Stimulated activated CD8-positive, alpha-beta memory T cell treated with anti-CD3 and anti-CD28 coated beads, Interleukin-12 subunit alpha, Interleukin-12 subunit beta, amount 100 ng/mL, for 24 hours (primary cell): Measurements from ENCODE around the gene ATP2A3.

Experiments used
- DNase-seq: peaks from one replicate; pipeline ENCODE4 v3.0.0-alpha.2; 2020; ENCODE audit errors: extremely low read depth

ATP2A3 gene

DNA sequence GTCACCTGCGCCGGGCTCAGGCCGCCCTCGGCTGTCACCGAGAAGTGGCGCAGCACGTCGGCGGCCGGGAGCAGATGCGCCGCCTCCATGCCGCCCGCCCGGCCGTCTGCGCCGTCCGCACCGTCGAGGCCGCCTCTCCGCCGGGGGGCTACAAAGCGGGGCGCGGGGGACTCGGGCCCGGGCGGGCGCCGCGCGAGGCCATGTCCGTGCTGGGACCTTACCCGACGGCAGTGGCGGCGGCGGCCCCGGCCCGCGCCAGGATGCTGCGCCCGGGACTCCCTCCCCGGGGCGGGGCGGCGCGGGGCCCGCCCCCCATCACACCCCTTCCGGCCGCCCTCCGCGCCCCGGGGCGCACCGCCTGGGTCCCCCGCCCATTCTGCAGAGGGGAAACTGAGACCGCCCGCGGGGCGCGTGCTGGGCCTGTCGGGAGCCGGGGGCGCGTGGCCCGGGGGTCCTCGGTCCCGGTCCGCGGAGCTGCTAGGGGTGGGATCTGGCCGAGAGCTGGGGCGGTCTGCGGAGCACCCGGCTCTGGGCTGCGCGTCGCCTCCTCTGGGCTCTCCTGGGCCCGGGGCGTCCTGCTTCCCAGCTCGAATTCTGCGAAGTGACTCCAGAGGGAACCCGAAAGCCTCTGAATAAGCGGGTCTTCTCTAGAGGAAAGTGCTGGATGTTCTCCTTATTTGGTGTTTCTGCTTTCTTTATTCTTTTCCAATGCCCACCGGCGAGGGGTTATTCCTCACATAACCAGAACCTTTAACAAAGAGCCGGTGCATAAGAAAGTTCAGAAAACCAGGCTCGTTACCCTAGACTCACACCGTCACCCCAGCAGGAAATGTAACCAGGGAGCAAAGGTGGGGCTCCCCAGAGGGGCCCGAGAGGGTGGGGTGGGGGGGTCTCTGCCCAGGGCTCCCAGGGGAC lies at the start of gene ATP2A3:
Gene ATP2A3 (minus strand): TSS at position 235 of the 915 bp plus-strand sequence. CDS start 146 bp downstream, at position 89.
- DNase-seq, result no peak

DNA sequence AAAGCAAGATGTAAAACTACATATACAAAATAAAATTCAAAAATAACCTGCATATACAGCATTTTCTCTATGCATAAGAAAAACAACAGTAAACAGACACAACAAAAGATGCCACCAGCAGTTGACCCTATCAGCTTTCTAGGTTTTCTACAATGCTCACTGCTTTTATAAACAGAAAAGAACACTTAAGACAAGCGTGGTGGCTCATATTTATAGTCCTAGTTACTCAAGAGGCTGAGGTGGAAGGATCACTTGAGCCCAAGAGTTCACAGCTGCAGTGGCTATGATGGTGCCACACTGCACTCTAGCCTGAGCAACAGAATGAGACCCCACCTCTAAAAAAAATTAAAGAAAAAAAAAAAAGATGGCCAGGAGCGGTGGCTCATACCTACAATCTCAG lies 46.5 kb upstream of the ATP2A3 start:
- DNase-seq, result no peak

DNA sequence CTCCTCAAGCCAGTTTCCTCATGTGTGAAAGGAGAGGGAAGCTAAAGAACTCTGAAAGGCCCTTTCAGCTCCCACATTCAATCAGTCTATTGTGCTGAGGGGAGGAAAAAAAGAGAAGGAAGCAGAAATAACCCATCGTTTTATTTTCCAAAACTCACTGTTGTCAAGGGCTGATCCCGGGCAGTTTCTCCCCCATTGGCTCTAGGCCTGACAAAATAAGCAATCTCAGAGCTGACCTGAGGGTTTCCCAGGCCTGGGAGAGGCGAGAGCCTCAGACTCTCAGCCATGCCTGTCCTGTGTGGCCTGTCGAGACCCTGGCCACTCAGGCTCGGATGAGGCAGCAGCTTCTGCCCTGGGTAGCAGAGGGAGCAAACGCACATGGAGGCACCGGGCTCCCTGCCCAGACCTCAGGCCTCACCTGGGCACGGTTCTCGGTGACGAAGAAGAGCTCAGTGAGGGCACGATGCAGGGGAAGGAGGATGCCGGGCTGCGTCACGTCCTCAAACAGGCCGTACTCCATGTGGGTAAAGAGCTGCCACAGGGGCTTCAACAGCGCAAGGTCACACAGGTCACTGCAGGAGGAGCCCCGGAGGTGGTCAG lies 45.0 kb upstream of the ATP2A3 start:
- DNase-seq, result no peak

DNA sequence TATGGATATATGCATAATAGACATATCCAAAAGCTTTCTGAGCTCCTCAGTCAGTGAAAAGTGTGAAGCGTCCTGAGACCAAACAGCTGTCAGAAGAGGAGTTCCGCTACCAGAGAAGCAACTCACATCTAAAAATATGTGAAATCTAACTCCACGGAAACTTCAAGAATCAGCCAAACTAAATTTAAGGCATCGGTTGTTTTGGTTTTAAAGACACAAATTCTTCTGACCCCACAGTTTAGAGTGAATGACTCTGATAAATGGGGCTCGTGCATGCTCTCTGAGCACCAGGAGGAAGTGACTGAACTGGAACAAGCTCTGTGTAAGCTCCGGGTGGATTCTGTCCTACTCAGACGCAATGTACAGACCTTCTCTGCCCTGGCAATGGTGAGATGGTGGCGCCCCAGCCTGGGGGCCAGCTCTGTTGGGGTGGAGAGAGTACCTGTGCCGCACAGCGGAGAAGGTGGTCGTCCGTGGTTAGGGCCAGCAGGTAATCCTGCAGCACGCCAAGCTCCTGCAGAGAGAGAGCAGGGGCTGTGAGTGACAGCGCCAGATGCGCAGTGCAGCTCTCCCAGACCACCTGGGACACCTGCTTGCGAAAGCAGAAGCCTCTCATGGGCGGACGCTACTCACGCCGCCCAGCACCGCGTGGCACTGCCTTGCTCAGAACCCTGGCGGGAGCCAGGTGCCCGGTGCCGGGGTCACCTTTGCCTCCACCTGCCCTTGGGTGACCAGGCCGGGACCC lies 44.4 kb upstream of the ATP2A3 start:
- no peak for DNase-seq

DNA sequence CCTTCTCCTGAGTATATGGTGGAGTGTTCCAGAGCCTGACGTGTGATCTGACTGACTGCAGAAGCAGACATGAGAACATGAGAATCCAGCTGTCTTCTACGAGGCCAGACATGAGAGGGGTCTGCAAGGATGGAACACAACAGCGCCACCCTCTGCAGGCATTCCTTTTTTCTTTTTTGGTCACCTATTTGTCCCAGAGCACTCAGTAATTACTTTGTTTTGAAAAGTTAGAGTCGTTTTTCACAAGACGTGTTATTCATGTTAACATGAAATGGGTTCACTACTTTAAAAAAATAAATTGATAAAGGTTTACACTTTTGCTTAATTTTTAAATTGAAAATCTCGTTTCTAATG lies 43.8 kb upstream of the ATP2A3 start:
- no peak for DNase-seq

DNA sequence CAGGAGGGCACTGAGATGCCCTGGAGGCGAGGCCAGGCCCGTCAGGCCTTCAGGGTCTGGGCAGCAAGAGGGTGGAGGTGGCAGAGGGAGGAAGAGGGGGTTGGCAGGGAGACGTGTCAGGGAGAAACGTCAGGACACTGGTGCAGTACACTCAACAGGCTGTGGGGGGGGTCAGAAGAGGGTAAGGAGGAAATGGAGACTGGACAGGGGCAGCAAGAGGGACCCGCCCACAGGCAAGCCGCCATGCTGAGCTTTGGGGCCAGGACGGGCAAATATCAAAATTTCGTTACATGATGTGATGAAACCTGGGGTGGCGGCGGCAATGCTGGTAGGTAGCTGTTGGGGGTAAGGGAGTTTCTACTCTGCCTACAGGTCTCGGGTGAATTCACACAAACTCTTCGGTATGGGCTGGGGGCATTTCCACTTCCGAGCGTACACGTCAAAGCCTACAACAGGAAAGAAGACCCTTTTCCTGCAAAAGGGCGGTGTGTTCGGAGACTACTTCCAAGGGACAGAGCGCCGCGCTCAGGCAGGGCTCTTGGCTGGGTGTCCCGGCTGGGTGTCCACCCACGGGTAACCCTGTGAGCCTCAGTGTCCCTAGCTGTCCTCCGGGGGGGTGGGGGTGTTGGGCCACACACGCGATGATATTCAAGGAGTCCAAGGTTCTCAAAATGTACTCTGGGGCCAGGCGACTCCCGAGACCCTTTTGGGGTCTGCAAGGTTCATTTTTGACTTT lies 43.3 kb upstream of the ATP2A3 start:
- DNase-seq, result no peak

DNA sequence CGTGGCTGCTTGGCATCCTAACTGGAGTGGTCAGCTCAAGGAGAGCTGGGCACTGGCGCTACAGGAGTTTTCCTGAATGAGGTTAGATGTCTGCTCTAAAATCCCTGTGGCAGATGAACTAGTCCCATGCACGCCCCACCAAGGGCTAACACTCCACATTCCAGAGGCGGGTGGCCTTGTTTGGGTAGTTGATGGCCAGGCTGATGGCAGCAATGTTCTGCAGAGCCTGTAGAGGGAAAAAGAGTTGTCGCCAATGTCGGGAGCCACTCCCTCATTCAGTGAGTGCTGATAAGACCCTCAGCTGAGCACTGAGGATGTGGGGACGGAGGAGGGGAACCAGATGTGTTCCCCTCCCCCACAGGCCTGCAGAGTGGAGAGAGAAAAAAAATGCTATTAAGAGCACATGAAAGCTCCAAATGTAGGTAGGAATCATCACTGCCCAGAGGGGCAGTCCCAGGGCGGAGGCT lies 42.5 kb upstream of the ATP2A3 start:
- DNase-seq, result no peak

DNA sequence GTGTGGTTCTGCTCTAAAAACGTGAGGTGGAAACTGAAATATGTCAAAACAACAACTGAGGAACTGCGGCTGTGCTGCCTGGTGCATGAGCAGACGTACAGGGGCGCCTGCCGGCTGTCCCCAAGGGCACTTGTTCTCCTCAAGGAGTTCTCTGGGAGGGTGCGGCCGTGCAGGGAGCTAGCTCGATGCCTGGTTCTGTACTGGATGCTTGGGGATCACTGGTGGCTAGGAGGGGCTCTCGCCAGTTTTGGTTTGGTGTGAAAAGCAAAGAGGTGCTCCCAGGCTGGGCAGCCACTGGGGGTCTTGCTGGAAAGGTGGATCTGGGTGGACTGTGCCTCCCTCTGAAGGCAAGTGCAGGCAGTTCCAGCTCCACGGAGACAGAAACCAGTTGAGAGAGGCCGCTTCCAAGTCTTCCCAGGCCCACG lies 41.9 kb upstream of the ATP2A3 start:
- no peak for DNase-seq

DNA sequence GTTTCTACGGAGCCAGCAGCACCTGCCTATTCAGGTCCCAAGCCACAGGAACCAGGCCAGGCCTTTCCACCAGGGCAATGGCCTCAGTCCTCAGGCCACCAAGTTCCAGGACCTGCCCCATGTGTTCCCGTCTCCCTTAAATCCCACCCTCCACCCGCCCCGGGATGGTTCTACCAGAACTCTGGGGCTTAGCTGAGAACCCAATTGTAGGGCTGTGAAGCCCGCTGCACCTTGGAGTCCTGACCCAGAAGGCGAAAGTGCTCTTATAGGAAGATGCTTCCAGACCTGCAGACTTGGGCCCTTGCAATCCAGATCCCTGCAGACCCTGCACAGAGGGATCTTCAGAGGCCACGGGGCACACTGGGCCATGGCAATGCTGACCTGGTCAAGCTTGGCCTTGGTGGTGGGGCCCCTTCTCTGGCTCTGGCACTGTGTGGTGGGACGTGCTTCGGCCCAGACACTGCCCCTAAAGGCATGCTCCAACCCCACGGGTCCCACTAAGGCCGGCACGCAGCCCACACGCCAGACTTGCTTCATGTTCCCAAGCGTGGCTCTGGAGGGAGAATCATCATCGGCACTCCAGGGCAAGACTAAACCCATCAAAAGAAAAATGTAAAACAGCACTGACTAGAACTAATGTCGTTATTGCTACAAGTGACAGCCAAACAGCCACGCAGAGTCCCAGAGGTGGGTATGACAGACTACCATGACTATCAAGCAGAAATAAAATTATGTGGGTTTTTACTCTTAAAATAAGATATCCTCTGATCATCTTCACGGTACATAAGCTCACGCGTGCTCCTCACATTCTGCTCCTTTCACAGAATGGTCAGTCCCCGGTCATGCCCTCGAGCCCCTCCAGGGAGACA lies 41.3 kb upstream of the ATP2A3 start:
- no peak for DNase-seq

DNA sequence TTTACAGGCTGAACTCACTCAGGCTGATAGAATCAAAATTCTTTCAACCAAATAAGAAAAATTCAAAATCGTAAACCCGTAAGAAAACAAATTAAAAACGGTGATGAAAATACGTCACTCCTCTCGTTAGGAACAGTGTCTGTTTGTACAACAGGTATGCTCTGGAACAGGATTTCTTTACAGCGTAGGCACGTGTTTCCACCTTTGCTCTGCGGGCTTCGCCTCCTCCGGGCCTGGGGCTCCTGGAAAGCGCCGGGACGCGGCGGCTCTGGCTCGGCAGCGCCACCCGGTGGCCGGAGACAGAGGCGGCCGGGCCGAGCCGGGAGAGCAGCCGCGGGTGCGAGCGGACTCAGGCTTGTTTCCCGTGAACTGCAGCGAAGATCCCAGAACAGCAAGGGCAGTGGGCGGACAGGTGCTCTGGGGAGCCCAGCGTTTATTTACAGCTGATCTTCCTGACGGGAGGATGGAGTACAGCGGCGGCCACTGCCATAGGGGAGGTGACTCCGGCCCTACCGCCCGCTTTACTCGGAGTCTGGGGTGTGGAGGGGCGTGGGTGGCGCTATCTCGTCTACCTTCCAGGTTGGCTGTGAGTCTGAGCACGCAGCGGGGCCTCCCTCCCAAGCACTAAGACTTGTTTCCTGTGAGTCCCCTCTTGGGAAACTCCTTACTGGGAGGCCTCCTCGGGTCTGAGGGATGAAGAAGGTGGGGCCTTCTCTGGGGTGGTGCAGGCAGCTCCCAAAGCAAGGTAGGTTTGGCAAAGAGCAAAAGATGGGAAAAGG lies 40.5 kb upstream of the ATP2A3 start:
- DNase-seq, result no peak

DNA sequence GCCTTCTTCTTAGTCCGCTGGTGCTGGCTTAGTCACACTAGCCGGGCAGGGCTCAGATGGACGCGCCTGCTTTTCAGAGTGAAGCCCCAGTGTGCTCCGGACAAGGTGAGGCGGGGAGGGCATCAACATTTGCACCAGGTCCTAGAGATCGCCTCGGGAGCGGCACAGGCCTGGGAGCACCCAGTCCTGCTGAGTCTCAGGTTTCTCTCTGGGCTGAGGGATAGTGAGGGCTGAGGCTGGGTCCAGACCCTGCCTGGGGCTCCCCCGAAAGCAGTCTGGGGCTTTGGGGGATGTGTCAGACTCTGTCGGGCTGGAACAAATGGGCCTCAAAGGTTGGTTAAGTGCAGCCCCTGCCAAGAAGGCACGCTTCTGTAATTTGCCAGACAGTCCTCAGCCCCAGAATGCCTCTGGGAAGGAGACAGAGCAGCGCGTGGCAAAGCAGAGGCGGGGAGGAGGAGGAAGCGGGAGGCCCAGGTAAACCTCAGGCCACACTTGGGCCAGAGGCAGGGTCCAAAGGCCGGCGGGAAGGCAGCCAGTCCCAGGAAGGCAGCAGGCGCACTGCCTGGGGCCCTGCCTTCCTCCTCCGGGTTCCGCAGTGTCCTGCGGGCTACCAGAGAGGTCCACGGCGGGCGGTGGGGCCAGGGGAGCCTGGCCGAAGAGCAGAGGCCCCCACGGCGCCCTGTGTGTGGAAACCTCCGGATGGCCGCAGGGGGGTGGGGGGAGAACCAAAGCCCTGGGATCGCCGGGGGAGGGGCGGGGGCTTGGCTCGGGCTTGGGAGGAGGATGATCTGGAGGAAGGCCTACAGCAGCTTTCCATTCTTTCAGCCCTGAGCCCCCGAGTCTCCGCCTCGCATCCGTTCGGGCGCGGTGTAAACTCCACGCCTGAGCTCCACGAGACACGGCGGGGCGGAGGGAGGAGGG lies 39.5 kb upstream of the ATP2A3 start:
- DNase-seq, result no peak

DNA sequence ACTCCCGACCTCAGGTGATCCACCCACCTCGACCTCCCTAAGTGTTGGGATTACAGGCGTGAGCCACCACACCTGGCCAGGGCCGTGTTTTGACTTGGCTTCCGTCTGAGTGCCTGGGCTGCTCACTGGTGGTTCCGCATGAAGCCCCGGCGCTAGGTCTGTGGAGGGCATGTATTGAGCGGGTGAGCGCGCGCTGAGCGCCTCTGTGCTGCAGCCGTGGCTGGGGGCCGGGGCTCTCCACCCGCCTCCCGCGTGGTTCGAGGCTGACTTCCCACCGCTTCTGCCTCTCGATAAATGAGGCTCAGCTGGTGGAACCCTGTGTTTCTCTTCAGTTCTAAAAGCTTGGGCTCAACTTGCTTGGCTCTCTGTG lies 38.9 kb upstream of the ATP2A3 start:
- DNase-seq, result no peak

DNA sequence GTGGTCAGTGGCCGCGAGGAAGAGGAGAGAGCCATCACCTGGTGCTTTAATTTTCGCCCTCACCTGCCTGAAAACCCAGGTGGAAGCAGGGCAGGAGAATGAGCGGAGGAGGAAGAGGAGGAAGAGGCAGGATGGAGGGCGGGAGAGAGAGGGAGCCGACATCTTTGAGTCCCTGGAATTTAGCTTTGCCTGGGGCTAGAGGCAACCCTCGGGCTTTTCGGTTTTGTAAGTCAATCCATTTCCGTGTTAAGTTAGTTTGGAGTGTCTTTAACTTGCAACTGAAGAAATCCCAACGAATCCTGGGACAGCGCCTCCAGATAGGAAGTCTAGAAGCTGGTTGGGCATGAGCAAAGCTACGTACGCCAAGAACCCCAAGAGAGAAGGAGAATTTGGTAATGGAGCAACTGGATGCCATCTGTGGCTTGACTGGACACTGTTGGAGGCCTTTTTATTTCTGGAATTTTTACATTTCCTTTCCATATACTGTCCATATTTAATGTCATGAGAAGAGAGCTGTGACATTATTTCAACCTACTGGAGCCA lies 36.9 kb upstream of the ATP2A3 start:
- no peak for DNase-seq

DNA sequence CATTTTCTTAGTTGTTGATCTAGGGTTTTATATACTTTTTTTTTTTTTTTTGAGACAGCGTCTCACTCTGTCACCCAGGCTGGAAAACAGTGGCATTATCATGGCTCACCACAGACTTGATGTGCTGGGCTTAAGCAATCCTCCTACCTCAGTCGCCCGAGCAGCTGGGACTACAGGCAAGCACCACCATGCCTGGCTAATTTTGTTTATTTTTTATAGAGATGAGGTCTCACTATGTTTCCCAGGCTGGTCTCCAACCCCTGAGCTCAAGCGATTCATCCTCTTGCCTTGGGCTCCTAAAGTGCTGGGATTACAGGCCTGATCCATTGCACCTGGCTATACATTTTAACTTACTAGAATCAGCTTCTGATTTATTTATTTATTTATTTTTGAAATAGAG lies 34.2 kb upstream of the ATP2A3 start:
- DNase-seq, result no peak

DNA sequence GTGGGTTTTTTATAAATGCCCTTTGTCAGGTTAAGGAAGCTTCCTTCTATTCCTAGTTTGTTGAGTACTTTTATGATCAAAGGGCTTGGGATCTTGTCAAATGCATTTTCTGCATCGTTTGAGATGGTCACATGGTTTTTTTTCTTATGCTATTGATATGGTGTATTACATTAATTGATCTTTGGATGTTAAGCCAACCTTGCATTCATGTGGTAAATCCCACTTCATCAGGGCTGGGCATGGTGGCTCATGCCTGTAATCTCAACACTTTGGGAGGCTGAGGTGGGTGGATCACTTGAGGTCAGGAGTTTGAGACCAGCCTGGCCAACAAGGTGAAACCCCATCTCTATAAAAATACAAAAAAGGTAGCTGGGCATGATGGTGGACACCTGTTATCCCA lies 30.8 kb upstream of the ATP2A3 start:
- DNase-seq, result no peak

DNA sequence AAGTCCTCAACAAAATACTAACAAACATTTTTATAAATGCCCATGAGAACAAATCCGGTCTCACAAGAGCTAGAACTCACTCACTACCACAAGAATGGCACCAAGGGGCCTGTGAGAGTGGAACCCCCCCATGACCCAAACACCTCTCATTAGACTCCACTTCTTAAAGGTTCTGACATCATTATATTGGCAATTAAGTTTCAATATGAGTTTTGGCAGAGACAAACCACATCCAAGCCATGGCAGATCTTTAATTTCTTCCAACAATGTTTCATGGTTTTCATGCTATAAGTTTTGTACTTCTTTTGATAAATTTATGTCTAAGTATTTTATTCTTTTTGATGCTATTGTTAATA lies 30.0 kb upstream of the ATP2A3 start:
- no peak for DNase-seq

DNA sequence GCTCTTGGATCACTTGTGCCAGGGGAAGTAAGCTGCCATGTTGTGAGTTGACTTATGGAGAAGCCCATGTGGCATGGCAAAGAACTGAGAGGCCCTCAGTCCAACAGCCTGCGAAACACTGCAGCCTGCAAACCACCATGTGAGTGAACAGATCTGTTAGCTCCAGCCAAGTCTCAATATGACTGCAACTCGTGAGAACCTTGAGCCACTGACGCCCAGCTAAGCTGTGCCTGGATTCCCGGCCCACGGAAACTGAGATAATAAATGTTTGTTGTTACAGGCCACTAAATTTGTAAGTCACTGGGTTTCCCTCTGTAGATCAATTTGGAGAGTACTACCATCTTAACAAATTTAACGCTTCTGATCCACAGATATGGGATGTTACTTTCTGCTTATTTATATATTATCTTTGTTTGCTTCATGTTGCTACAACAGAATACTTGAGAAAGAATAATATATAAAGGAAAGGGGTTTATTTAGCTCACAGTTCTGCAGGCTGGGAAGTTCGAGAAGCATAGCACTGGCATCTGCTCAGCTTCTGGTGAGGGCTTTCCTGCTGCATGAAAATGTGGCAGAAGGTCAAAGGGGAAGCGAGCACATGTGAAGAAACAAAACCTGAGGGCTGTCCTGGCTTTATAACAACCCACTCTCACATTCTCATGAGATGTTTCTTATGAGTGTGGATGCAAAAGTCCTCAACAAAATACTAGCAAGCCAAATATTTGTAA lies 29.4 kb upstream of the ATP2A3 start:
- no peak for DNase-seq

DNA sequence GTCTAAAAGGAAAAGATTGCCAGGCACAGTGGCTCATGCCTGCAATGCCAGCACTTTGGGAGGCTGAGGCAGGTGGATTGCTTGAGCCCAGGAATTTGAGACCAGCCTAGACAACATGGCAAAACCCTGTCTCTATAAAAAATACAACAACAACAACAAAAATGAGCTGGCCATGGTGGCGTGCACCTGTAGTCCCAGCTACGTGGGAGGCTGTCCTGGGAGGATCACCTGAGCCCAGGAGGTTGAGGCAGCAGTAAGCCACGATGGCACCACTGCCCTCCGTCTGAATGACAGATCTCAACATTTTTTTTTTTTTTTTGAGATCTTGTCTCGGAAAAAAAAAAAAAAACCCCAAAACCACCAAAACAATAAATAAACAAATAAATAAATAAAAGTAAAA lies 28.1 kb upstream of the ATP2A3 start:
- DNase-seq, result no peak
